Measurements from ENCODE around the gene DOCK6.

The DOCK6 gene

DNA sequence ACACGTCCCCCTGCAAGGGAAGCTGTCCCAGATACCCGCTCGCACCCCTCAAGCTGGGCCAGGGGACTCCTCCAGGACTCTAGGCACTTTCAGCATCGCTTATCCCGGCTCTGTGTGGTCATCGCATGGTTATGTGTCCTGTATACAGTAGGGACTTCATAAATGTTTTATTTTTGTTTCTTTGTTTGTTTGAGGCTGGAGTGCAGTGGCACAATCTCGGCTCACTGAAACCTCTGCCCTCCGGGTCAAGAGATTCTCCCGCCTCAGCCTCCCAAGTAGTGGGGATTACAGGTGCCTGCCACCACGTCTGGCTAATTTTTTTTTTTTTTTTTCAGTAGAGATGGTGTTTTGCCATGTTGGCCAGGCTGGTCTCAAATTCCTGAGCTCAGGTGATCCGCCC is 15.4 kb downstream of the DOCK6 start:
- no peak for DNase-seq

DNA sequence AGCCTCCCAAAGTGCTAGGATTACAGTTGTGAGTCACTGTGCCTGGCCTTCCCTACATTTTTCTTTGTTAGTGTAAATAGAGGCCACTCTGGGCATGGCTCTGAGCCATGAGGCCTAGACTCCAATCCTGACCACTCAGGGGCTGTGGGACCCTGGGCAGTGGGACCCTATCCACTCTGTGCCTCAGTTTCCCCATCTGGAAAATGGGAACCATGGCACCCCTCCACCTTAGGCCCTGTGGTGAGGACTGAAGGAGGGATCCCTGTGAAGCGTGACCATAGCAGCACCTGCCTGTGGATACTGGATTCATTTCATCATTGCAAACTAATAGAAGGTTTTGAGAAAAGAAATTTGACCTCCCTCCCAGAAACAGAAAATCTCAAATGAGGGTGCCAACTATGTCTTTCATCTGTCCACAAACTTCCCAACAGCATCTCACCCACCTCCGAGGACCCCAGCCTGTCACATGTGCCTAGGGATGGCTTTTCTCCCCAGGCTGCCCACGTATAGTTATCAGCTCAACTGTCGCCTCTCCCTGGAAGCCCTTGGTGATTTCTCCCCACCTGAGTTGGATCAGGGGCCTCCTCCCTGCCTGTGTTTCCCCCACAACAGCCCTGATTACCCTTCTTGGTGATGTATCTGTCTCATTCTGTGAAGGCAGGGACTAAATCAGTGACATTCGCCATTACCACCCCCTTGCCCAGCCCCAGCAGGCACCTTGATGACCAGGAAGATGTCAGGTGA is 17.3 kb downstream of the DOCK6 start:
- no peak for DNase-seq

DNA sequence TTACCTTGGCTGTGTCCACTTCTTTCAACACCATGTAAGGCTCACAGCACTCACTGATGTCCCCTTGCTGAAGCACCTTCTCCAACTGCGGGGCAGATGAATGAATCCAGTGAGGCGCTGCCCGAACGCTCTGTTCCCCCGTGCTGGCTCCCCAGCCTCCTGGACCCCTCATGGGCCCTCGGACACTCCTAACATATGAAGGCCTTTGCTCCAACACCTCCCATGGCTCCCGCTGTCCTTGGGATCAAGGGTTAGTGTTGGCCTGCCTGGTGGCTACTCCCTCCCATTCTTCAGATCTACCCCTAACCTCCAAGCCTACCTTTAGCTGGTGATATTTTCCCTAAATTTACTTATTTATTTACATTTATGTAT is 18.5 kb downstream of the DOCK6 start:
- no peak for DNase-seq

DNA sequence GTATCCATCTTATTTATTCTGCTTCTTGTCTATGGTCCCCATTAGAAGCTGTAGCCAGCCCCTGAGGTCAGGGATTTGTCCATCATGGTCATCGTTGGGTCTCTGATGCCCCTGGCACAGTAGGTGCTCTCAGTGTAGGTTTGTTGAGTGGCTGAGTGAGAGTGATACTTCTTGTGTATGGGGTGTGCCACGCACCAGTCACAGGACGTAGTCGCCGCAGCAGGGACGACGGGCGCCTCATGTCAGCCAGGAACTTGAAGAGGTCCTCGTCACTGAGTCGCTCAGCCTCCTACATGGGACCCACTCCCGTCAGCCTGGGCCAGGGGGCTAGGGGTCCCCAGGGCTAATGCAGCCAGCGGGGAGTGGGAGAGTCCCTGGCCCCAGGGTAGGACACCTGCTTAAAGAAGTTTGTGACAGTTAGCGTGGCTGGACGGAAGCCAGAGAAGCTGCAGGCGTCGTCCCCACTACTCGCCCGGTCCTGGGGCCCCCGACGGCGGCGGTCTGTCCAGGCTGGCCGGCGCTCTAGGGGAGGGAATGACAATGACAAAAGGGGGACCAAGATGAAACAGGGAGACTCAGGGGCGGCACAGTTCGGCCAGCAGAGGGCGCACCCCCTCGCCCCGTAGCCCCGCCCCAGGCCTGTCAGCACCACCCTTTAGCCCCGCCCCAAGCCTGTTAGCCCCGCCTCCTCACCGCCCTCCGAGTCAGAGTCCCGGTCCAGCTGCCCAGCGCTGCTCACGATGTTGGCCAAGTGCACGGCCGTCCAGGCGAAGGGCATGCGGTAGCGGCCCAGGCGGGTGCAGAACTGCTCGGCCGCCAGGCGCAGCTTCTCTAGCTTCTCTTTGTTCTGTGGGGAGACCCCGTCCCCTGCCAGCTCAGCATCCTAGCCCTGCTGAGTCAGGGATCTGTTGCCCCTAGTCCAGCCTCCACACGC is 19.2 kb downstream of the DOCK6 start:
- DNase-seq, result peak; percentile 87 to 88

DNA sequence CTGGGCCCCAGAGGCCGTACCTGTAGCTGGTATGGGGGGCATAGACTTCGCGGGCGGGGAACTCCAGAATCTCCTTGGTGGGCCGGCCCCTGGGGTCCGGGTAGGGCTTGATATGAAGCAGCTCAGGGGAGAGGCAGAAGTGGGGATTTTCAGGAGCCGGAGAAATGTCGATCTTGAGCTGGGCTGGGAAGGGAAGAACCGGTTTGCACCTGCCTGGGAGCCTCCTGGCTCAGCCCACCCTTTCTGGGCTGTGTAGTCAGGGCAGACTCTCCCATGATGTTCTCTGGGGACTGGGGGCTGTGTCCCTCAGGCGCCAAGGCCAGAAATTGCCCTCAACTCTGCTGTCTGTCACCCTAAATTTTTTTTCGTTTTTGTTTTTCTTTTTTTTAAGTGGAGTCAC is 20.3 kb downstream of the DOCK6 start:
- DNase-seq, result no peak

DNA sequence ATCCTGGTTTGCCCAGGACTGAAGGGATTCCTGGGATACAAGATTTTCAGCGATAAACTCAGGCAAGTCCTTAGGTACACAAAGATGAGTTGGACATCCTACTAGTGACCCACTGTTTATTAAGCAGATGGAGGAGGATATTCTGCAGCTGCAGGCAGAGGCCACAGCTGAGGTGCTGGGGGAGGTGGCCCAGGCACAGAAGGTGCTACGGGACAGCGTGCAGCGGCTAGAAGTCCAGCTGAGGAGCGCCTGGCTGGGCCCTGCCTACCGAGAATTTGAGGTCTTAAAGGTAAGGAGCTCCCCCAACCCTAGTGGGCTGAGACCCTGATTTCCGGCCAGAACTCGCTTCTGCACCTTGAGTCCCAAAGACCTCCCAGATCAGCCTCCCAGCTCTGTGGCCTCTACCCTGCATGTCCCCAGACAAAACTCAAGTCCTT is 22.3 kb downstream of the DOCK6 start:
- DNase-seq, result no peak

DNA sequence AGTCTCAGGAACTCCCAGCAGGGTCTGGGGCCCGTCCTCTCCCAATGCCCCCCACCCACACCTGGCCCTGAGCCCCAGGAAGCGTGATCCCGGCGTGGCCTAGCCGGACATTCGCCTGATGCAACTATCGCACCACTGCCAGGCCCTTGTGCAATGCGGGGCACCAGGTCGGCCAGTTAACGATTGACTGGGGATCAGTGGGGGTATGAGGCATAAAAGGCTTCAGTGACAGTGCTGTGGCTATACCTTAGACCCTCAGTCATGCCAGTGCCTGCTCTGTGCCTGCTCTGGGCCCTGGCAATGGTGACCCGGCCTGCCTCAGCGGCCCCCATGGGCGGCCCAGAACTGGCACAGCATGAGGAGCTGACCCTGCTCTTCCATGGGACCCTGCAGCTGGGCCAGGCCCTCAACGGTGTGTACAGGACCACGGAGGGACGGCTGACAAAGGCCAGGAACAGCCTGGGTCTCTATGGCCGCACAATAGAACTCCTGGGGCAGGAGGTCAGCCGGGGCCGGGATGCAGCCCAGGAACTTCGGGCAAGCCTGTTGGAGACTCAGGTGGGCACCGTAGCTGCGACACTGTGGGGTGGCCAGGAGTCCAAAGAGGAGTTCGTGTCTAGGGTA is 22.8 kb downstream of the DOCK6 start, which contains the start of gene ANGPTL8:
Gene ANGPTL8 (plus strand): TSS at position 243 of the 624 bp plus-strand sequence. CDS start 19 bp downstream, at position 262.
- no peak for DNase-seq

DNA sequence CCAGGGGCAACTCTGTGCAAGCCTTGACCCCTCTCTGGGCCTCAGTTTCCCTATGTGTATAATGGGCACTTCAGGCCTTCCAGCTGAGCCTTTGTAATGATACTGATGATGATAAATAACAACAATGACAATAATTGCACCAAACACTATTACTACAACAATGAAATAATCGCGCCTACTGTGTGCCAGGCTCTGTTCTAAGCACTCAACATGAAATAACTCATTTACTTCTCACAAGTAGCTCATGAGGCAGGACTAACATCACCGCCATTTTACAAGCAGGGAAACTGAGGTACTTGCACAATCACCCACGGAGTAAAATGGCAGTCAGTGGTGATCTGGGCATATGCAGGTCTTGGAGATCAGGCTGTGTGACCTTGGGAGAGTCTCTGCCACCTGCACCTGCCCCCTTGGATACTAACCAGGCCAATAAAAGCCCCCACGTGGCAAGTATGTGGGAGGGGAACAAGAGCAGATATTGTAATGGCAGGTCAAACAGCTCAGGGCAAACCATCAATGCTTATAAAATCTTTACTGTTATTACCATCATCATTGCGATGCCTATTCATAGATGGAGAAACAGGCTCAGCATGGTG is 23.4 kb downstream of the DOCK6 start:
- no peak for DNase-seq

DNA sequence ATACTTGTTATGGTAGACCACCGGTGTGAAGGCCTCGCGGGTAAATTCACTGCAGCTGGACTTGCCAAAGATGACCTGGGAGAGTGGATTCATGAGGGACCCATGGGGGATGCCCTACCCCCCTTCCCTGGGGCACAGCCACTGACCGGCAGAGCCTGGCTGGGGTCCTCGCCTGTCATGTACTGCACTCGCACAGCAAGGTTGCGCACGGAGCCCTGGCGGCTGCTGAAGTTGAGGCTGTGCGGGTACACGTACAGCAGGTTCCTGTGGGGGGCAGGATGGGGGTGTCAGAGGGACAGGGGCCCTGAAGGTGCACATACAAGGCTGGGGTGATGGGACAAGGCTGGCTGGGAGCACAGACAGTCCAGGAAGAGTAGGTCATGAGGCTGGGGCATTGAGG is 24.3 kb downstream of the DOCK6 start:
- DNase-seq, result no peak

DNA sequence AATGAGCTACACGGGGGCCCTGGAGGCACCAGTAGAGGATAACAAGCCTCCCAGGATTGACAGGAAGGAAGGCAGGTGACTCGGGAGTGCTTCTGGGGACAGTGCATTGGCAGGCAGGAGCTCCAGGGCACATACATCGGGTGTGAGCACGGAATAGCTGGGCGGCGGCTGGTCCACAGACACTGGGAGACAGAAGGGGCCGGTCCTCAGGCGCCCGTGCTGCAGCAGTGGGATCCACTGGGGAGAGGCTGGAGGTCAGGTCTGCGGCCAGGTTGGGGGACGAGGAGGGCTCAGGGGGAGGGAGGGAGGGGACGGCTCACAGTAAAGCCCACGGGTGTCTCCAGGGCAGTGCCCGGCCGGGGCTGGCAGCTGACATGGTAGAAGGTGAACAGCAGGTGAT is 25.0 kb downstream of the DOCK6 start:
- DNase-seq, result no peak

DNA sequence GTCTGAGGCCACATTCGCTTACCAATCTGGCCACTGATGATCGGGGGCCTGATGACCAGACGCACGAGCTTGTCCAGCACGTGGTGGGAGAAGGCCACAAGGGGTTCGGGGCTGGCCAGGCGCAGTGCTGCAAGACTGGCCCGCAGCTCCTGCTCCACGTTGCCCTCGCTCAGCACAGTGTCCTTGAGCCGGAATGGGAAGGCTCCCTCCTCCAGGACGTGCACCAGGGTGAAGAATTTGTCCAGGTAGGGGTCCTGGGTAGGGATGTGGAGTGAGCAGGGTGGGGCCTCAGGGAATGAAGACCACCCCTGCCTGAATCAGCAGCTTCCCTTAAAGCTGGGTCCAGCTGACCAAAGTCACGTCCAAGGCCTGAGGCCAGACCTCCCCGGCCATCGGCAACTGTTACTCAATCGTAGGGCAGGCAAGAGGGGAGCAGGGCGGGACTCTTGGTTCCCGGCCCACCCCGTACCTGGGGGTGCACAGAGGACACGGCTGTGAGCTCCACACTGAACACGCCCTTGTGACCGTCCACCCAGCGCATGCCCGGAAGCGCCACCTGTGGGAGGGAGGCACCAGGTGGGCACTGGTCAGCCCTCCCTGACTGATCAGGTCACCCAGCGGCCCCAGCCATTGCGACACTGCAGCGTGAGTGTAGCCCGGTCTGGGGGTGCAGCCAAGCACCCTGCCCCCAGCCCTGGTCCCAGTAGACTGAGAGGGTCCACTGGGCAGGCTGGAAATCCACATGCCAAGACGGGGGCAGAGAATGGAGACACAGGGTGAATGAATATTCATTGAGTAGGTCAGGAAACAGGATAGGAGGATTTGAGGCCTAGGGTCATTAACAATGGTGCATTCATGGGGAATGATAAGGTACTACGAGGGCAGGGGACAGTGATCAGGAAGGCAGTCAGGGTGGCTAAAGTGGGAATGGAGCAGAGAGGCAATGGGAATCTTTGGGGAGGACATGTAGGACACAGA is 25.7 kb downstream of the DOCK6 start:
- DNase-seq, result no peak

DNA sequence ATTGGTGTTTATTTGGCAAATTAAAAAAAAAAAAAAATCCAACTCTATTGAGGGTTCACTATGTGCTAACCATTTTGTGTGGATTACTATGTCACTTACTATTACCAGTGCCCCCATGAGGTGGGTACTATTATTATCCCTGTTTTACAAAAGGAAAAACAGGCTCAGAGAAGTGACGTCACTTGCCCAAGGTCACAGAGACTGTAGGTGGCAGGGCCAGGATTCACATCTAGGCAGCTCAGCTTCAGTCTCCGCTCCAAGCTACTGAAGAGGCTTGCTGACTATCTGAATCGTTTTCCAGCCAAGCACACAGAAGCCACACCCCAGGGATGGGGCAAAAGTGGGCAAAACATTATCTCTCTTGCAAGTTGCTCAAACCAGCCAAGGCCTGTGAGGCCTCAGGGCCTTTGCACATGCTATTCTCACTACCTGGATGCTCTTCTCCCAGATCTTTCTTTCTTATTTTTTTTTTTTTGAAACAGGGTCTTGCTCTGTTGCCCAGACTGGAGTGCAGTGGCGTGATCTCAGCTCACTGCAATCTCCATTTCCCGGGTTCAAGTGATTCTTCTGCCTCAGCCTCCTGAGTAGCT is 27.7 kb downstream of the DOCK6 start:
- DNase-seq, result no peak

DNA sequence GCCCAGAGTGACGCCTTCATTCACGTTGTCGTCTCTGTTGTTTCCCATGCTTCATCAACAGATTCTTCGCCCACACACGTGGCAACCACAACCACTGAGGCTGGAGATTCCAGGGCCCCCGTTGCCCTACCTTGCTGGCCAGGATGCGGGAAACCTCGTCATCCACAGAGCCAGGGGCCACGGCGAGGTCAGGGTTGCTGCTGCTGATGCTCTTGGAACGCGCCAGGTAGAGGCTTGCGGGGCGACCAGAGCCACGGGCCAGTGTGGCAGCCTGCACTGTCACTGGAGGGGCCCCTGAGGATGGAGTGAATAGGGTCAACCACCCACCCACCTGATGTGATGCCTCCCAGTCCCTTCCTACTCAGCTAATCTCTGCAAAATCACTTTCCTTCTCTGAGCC is 29.3 kb downstream of the DOCK6 start:
- no peak for DNase-seq

DNA sequence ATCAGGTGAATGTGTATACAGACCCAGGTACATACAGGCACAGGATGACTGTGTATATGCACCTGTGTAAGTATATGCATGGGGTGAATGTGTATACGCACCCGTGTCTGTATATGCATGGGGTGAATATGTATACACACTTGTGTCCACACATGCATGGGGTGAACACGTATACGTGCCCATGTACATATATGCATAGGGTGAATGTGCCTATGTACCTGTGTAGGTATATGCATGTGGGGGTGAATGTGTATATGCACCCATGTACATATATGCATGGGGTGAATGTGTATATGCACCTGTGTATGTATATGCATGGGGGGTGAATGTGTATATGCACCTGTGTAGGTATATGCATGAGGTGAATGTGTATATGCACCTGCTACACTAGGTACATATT is 29.8 kb downstream of the DOCK6 start:
- DNase-seq, result no peak

DNA sequence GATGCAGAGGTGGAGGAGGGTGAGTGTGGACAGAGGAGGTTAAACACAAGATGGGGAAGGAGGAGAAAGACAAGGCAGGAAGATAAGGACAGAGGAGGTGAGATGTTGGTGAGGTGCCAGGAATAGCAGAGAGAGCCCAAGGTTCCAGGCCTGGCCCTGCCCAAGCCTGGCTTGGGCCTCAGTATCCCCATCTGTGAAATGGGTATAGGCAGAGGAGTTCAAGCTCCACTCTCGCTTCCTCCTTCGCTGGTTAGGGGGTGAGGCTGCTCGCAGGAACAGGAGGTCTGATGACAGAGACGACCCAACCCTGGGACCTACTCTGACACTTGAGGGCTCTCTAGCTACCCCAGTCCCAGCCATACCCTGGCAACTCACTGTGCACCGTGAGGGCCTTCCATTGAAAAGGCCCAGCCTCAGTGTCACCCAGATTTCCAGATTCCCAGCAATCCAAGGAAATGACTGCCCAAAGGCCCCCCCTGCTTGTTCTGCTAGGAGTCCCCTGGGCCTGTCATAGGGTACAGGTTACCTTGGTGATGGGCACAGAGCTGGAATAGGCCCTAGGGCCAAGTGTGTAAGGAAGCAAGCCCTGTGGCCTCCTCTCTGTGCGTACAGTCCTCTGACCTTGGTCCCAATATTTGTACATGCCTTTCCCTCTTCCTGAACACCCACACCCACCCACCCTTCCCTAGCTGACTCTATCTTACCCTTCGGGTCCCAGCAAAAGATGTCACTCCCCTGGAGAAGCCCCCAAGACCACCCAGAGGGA is 31.5 kb downstream of the DOCK6 start:
- DNase-seq, result no peak

DNA sequence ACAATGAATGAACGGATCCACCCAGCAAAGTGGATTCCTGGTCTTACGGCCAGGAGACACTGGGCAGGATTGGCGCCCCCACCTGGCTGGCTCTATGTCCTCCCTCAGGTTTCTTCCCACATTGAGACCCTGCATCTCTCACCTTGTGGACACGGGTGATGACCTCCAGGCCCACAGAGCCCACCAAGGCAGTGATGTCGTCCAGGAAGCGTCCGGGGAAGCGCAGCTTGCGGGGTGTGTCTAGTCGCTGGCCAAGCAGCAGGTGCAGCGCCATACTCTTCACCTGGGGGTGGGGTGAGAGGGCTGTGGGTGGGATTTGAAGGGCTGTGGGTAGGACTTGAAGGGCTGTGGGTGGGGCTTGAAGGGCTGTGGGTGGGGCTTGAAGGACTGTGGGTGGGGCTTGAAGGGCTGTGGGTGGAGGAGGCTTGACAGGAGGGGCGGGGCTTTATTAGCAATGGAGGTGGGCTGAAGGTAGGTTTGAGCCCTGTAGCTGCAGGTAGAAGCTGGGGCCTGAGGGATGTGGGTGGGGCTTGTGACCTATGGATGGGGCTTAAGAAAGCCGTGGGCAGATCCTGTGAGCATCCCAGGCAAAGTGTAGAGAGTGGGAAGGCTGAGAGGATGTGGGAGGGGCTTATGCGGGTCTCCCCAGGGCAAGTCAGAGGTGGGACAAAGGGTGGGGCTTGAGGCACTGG is 35.0 kb downstream of the DOCK6 start:
- DNase-seq, result no peak

DNA sequence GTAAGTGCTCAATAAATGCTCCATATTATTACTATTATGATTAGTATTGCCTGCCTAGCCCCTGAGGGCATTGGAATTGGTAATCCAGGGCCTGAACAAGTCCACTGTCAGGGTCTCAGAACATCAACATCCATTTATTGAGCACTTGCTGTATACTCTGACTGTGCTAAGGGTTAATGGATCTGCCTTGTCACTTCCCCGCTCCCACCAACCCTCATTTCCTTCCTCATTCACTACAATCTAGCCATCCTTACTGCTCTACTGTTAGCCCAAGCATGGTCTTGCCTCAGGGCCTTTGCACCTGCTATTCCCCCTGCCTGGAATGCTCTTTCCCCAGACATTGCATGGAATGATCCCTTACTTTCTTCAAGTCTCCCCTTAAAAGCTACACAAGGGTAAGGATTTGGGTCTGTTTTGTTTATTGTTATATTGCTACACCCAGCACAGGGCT is 35.6 kb downstream of the DOCK6 start:
- no peak for DNase-seq

DNA sequence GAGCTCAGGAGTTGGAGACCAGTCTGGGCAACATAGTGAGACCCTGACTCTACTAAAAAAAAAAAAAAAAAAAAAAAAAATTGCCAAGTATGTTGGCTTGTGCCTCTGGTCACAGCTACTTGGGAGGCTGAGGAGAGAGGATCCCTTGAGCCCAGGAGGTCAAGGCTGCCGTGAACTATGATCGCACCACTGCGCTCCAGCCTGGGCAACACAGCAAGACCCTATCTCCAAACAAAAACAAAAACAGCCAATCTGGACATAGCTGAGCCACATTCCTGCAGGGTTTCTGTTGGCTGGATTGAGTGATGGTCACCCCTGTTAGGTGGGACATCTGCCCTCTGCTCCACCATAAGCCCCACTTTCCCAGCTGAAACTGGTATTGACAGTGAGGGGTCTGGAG is 36.5 kb downstream of the DOCK6 start:
- no peak for DNase-seq

DNA sequence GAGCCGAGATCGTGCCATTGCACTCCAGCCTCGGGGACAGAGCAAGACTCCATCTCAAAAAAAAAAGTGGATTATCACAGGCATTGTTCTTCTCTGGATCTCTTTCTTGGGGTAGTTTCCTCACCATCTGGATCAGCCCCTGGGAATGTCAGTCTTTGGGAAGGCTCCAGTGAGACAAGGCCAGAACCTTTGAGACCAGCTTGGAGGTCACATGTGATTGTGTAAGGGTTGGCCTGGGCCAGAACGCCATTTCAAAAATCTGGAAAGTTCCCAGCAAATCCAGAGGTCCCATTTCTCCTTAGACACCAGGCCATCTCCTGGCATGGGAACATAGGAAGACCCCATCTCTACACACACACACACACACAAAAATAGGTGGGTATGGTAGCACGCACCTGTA is 37.2 kb downstream of the DOCK6 start:
- DNase-seq, result no peak

DNA sequence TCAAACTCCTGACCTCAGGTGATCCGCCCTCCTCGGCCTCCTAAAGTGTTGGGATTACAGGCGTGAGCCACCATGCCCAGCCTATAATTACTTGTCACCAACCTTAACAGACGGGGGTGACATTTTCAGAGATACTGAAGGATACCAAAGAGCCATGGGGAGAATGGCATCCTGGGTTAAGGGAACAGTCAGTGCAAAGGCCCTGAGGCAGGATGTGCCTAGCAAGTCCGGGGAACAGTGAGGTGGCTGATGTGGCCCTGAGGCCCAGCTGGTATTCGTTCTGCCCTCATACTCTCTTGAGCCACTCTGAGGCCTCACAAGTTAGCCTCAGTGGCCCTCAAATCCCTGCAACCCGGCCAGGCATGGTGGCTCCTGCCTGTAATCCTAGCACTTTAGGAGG is 37.9 kb downstream of the DOCK6 start:
- DNase-seq, result no peak
